GM10266 (cell line): ENCODE measurements around the gene PLCG2.

Experiments used
- DNase-seq: peaks from one replicate; pipeline ENCODE4 v3.0.0; 2012; ENCODE audit errors: extremely low spot score
- CTCF ChIP-seq: IDR thresholded peaks from 2 replicates; pipeline ENCODE4 v1.5.1; 2012; ENCODE audit warnings: mild to moderate bottlenecking, low read depth; ENCODE audit not compliant: control insufficient read depth, insufficient read depth; ENCODE audit errors: missing control alignments

PLCG2 gene

DNA sequence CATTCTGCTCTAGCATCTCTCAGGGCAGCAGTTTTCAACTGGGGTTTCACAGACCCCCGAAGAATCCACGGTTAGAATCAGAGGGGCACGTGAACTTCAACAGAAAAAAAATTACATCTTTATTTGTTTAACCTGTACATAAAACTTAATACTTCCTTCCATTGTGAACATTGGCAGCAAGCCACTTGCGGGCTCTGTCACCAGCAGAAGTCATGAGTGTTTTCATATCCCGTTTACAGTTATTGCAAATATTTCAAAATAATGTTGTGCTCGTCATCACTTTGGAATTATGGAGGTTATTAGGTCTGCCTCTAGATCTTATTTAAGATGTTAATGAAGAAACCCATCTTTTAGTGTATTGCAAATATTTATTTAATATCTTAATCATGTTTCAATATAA is 122.4 kb downstream of the PLCG2 start:
- DNase-seq, result no peak
- TF ChIP-seq CTCF, result no peak

DNA sequence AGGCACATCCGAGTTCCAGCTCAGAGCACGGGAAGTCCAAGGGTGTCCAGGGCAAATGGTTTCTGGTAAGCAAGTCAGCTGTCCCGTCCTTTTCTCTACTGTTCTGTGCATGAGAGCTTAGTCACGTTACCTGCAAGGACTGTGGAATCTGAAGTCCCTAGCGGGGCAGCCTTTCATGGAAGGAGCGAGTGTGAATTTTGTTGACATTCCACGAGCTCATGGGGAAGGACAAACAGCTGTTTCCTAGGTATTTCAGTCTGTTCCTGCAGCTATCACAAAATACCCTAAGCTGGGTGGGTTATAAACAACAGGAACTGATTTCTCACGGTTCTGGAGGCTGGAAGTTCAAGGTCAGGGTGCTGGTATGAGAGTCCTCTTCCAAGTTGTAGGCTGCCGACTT is 122.9 kb downstream of the PLCG2 start:
- no peak for TF ChIP-seq CTCF
- no peak for DNase-seq

DNA sequence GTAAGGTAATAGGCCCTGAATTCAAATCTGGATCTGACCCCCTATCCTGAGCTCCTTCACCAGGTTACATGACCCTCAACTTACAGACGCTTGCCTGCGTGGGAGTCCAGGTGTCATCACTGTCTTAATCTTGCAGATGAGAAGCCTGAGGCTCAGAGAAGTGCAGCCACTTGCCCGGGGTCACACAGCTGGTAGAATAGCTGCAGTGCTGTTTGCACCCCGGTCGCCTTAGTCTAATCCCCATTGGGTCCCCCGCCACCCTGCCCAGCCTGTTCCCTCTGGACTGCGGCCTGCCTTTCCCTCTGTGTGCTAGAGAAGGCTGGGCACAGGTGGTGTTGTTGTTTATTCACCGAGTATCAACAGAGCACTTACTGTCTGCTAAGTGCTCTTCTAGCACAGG is 125.2 kb downstream of the PLCG2 start:
- no peak for TF ChIP-seq CTCF

DNA sequence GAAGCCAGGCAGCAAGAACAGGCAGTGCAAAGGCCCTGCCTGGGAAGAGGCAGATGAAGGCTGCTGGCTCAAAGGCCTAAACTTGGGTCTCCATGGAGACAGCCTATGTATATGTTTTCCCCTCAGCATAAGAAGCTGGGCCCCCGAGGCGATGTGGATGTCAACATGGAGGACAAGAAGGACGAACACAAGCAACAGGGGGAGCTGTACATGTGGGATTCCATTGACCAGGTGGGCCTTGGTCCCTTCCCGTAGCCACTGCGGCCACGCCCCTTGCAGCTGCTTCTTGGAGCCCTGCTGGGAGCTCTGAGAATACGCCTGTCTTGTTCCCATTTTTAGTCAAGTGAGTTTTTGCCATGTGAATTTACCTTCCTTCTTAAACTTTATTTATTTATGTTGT is 126.2 kb downstream of the PLCG2 start:
- DNase-seq, result no peak
- TF ChIP-seq CTCF, result no peak

More for the DNA sequence above, 125.2 kb downstream of the PLCG2 start:
- DNase-seq, result no peak

DNA sequence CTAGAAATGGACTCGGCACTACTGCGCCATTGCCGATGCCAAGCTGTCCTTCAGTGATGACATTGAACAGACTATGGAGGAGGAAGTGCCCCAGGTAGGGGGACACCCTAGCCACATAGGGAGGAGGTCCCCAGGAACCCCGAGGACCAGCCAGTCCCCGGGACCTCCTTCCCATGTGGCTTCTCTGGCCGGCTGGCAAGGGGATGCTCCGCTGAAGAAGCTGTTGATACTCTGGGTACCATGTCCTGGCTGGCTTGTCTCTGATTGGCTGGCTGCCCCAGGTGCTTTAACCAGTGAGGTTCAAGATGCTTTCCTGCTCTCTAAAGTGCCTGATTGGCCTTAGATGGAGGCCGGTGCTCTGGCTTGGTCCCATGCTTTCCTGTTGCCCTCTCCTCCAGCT is 128.6 kb downstream of the PLCG2 start:
- TF ChIP-seq CTCF, result no peak
- no peak for DNase-seq

DNA sequence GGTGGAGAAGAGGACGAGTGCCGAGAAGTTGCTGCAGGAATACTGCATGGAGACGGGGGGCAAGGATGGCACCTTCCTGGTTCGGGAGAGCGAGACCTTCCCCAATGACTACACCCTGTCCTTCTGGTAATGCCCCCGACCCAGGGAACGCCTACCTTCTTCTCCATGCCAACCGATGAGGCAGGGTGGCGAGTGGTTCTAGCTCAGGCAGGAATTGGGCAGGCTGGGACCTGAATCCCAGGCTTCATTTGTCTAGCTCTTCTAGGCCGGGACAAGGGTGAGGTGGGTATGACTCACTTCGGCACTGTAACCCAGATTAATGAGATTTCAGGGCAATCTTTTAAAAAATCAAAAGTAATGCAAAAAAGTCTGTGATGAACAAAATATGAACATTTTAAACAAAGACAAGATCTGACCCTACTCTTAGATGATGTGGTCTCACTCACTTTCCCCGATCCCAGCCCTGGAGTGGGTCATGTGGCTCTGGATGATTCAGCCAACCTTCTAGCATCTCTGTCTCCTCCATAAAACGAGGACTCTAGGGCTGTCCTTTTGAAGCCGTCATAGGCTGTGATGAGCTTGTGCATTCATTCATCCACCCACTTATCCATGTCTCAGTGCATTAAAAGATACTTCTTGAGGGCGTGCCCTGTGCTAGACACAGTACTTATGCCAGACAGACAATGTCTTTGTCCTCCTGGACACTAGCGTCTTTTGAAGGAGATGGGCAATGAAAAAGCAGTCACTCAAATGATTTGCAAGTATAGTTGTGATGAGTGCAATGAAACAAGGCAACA is 129.6 kb downstream of the PLCG2 start:
- no peak for TF ChIP-seq CTCF
- no peak for DNase-seq

DNA sequence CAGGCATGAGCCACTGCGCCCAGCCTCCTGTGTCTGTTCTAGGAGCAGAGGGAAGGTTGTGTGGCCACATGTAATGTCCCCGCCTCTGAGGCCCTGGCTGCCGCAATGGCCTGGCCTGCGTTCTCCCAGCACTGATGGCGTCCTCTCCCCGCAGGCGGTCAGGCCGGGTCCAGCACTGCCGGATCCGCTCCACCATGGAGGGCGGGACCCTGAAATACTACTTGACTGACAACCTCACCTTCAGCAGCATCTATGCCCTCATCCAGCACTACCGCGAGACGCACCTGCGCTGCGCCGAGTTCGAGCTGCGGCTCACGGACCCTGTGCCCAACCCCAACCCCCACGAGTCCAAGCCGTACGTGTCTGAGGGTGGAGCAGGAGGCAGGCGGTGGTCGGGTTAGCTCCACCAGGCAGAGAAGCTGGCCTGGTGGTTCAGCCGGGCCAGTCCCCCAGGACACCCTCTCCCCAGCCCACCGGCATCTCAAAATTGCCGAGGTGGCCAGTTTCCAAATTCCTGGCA is 131.3 kb downstream of the PLCG2 start:
- DNase-seq, result no peak
- TF ChIP-seq CTCF, result no peak
